ENCODE data around the gene HACD3. TPM values are rescaled to one million over a fixed set of nuclear protein-coding genes. Genes with fewer than 3 reads are reported as not detected.
A peak's percentile ranks its signal among the peaks of the same experiment; 100 is the strongest.
"Not testable (repeated sequence)": the region's sequence is repeated elsewhere in the genome, so short reads cannot be mapped to it uniquely, and the experiment has no call there.

Gene HACD3
- total RNA-seq, 1 donor from 2014 or later = 83.2 TPM

- Mint-ChIP-seq H3K9me3 (ENCODE audit: unreplicated experiment) (no peaks in the 10 kb centered on the region), H3K4me1 (ENCODE audit: unreplicated experiment) (peaks cover 24% of the 10 kb centered on the region), H3K4me3 (ENCODE audit: unreplicated experiment) (peak overlapping the region; percentile 16), H3K27me3 (ENCODE audit: unreplicated experiment) (no peaks in the 10 kb centered on the region), H3K27ac (ENCODE audit: unreplicated experiment) (peak overlapping the region; percentile 84), H3K36me3 (ENCODE audit: unreplicated experiment) (peaks cover 12% of the 10 kb centered on the region)
- no peak for DNase-seq (ENCODE audit: extremely low spot score, unreplicated experiment)
- no peak for TF ChIP-seq CTCF (IDR thresholded peaks at IDR 0.05)
Measured at GRCh38 chr15:65550681-65551098, 20.4 kb downstream of the HACD3 start.

DNA sequence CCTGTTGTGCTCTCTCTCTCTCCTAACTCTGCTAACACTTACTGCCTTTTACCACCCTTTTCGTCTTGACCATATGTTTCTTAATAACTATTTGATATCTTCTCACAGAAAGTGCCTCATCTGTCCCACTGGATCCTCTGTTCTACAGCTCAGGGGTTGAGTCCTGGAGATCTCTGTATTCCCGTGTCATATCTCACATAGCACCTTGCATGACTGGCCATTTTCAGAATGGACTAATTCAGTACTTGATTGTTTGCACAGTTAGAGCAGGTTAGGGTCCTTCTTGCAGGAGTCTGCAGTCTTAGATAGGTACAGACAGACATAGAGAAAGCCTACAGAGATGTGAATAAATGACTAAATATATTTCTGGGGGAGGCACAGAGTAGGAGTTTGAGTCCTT is 20.9 kb downstream of the HACD3 start:
- Mint-ChIP-seq H3K36me3 (ENCODE audit: unreplicated experiment) (peaks cover 13% of the 10 kb centered on the region), H3K9me3 (ENCODE audit: unreplicated experiment) (no peaks in the 10 kb centered on the region), H3K4me3 (ENCODE audit: unreplicated experiment) (peak overlapping the region; percentile 16), H3K27ac (ENCODE audit: unreplicated experiment) (peak overlapping the region; percentile 84), H3K4me1 (ENCODE audit: unreplicated experiment) (peaks cover 24% of the 10 kb centered on the region), H3K27me3 (ENCODE audit: unreplicated experiment) (no peaks in the 10 kb centered on the region)
- no peak for DNase-seq (ENCODE audit: extremely low spot score, unreplicated experiment)
- no peak for TF ChIP-seq CTCF (IDR thresholded peaks at IDR 0.05)

DNA sequence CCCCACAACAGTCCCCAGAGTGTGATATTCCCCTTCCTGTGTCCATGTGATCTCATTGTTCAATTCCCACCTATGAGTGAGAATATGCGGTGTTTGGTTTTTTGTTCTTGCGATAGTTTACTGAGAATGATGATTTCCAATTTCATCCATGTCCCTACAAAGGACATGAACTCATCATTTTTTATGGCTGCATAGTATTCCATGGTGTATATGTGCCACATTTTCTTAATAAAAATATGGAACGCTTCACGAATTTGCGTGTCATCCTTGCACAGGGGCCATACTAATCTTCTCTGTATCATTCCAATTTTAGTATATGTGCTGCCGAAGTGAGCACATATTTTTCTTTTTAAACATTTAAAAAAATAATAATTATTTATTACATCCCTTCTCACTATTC is 22.6 kb downstream of the HACD3 start:
- H3K9me3 Mint-ChIP-seq (ENCODE audit: unreplicated experiment); DNase-seq (ENCODE audit: extremely low spot score, unreplicated experiment); H3K27ac Mint-ChIP-seq (ENCODE audit: unreplicated experiment); H3K4me3 Mint-ChIP-seq (ENCODE audit: unreplicated experiment); H3K27me3 Mint-ChIP-seq (ENCODE audit: unreplicated experiment): not testable (repeated sequence)
- peaks cover 23% of the 10 kb centered on the region for H3K36me3 Mint-ChIP-seq (ENCODE audit: unreplicated experiment)
- H3K4me1 Mint-ChIP-seq (ENCODE audit: unreplicated experiment) = peaks cover 21% of the 10 kb centered on the region

- no peak for DNase-seq (ENCODE audit: extremely low spot score, unreplicated experiment)
- no peak overlapping the region for H3K27ac Mint-ChIP-seq (ENCODE audit: unreplicated experiment)
- H3K4me3 Mint-ChIP-seq (ENCODE audit: unreplicated experiment) = no peak overlapping the region
- H3K4me1 Mint-ChIP-seq (ENCODE audit: unreplicated experiment) = peaks cover 21% of the 10 kb centered on the region
- no peak for TF ChIP-seq CTCF (IDR thresholded peaks at IDR 0.05)
- H3K9me3 Mint-ChIP-seq (ENCODE audit: unreplicated experiment) = no peaks in the 10 kb centered on the region
- peaks cover 31% of the 10 kb centered on the region for H3K36me3 Mint-ChIP-seq (ENCODE audit: unreplicated experiment)
- H3K27me3 Mint-ChIP-seq (ENCODE audit: unreplicated experiment) = no peaks in the 10 kb centered on the region
Measured at GRCh38 chr15:65553691-65554090, 23.4 kb downstream of the HACD3 start.

- H3K4me3 Mint-ChIP-seq (ENCODE audit: unreplicated experiment) = no peak overlapping the region
- no peaks in the 10 kb centered on the region for H3K27me3 Mint-ChIP-seq (ENCODE audit: unreplicated experiment)
- TF ChIP-seq CTCF (IDR thresholded peaks at IDR 0.05) = no peak
- peaks cover 46% of the 10 kb centered on the region for H3K36me3 Mint-ChIP-seq (ENCODE audit: unreplicated experiment)
- no peak for DNase-seq (ENCODE audit: extremely low spot score, unreplicated experiment)
- no peak overlapping the region for H3K27ac Mint-ChIP-seq (ENCODE audit: unreplicated experiment)
- H3K9me3 Mint-ChIP-seq (ENCODE audit: unreplicated experiment) = no peaks in the 10 kb centered on the region
- H3K4me1 Mint-ChIP-seq (ENCODE audit: unreplicated experiment) = no peaks in the 10 kb centered on the region
Measured at GRCh38 chr15:65556622-65557021, 26.4 kb downstream of the HACD3 start.

- Mint-ChIP-seq H3K27me3 (ENCODE audit: unreplicated experiment) (no peaks in the 10 kb centered on the region), H3K4me3 (ENCODE audit: unreplicated experiment) (no peak overlapping the region), H3K36me3 (ENCODE audit: unreplicated experiment) (peaks cover 50% of the 10 kb centered on the region), H3K27ac (ENCODE audit: unreplicated experiment) (no peak overlapping the region), H3K9me3 (ENCODE audit: unreplicated experiment) (no peaks in the 10 kb centered on the region), H3K4me1 (ENCODE audit: unreplicated experiment) (no peaks in the 10 kb centered on the region)
- no peak for TF ChIP-seq CTCF (IDR thresholded peaks at IDR 0.05)
- no peak for DNase-seq (ENCODE audit: extremely low spot score, unreplicated experiment)
Measured at GRCh38 chr15:65558336-65558735, 28.1 kb downstream of the HACD3 start.

Data from osteocyte (in vitro differentiated cells).